Measurements from ENCODE around the gene TPCN1. TPM values are rescaled to one million over a fixed set of nuclear protein-coding genes. Genes with fewer than 3 reads are reported as not detected.

Gene TPCN1
- polyA plus RNA-seq, 1 of the 3 experiments (the other 2 are of a cell fraction), result 15.7 TPM

DNA sequence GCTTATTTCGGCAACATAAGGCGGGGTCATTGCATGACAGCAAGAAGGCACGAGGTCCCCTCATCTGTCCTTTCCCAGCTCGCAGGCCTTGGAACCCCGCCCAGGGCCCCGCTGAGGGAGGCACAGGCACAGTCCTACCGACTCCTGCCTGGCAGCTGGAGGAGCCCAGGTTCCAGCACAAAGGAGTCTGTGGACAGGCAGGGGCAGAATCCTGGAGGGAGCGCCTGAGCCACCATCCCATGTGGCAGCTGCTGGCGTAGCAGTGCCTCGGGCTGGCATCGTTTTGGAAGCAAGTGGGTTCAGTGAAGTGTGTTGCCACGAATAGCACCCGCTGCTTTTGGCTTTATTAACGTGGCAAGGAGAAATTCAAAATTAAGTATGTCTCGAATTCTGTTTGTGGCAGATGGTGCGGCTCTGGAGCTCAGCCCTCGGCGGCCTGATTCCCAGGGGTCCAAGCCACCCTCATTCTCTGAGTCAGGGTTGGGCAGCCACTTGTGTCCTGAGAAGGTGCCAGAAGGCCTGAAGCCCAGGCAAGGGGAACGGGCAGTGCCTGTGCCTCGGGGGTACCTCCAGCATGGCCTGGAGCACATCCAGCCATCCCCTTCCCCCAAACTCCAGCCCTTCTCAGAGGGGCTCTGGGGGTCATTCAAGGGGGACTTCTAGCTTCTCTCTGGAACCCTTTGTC is 77.7 kb downstream of the TPCN1 start:
- peaks cover 3% of the 10 kb centered on the region for H3F3A ChIP-seq (replicated peaks; ENCODE audit: insufficient read depth)
- no peak for DNase-seq
- TF ChIP-seq, protein P1, sequence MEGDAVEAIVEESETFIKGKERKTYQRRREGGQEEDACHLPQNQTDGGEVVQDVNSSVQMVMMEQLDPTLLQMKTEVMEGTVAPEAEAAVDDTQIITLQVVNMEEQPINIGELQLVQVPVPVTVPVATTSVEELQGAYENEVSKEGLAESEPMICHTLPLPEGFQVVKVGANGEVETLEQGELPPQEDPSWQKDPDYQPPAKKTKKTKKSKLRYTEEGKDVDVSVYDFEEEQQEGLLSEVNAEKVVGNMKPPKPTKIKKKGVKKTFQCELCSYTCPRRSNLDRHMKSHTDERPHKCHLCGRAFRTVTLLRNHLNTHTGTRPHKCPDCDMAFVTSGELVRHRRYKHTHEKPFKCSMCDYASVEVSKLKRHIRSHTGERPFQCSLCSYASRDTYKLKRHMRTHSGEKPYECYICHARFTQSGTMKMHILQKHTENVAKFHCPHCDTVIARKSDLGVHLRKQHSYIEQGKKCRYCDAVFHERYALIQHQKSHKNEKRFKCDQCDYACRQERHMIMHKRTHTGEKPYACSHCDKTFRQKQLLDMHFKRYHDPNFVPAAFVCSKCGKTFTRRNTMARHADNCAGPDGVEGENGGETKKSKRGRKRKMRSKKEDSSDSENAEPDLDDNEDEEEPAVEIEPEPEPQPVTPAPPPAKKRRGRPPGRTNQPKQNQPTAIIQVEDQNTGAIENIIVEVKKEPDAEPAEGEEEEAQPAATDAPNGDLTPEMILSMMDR (IDR thresholded peaks at IDR 0.05), result no peak
- TF ChIP-seq RCOR1 (IDR thresholded peaks at IDR 0.05; ENCODE audit: low read length) (no peak), TCF12 (IDR thresholded peaks at IDR 0.05) (no peak), GATA2 (CRISPR knock-in tag; IDR thresholded peaks at IDR 0.05) (no peak), EP300 (IDR thresholded peaks at IDR 0.05; ENCODE audit: borderline replicate concordance in 1 of 2, low read depth in 1 of 2, low read length in 1 of 2) (no peak), POLR2AphosphoS5 (IDR thresholded peaks at IDR 0.05; ENCODE audit: low read depth, low read length) (no peak), ELF1 (IDR thresholded peaks at IDR 0.05) (no peak), RXRA (IDR thresholded peaks at IDR 0.05; ENCODE audit: borderline replicate concordance, low read depth) (no peak), FOXM1 (IDR thresholded peaks at IDR 0.05; ENCODE audit: low read depth) (no peak), YY1 (IDR thresholded peaks at IDR 0.05; ENCODE audit: low read depth) (no peak), TAF1 (IDR thresholded peaks at IDR 0.05; ENCODE audit: borderline replicate concordance, low read depth, low read length) (no peak), FOSL2 (IDR thresholded peaks at IDR 0.05; ENCODE audit: borderline replicate concordance, low read depth) (no peak), NFIC (IDR thresholded peaks at IDR 0.05; ENCODE audit: borderline replicate concordance) (no peak), RFX5 (IDR thresholded peaks at IDR 0.05; ENCODE audit: low read length) (no peak), SIN3A (IDR thresholded peaks at IDR 0.05; ENCODE audit: borderline replicate concordance, low read depth, low read length) (no peak), MXI1 (IDR thresholded peaks at IDR 0.05; ENCODE audit: low read depth, low read length) (no peak)
- TF ChIP-seq, protein P2, sequence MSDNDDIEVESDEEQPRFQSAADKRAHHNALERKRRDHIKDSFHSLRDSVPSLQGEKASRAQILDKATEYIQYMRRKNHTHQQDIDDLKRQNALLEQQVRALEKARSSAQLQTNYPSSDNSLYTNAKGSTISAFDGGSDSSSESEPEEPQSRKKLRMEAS (IDR thresholded peaks at IDR 0.05; ENCODE audit: low read depth), result no peak
- TF ChIP-seq, protein P3, sequence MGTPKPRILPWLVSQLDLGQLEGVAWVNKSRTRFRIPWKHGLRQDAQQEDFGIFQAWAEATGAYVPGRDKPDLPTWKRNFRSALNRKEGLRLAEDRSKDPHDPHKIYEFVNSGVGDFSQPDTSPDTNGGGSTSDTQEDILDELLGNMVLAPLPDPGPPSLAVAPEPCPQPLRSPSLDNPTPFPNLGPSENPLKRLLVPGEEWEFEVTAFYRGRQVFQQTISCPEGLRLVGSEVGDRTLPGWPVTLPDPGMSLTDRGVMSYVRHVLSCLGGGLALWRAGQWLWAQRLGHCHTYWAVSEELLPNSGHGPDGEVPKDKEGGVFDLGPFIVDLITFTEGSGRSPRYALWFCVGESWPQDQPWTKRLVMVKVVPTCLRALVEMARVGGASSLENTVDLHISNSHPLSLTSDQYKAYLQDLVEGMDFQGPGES (IDR thresholded peaks at IDR 0.05; ENCODE audit: low read depth, low read length), result no peak
- CTCF ChIA-PET, result interaction anchor here (1.1 kb wide), 1 partner anchor 14 kb away, joined by 4 read pairs; no protein-coding TSS in a partner anchor
- H3K36me3 ChIP-seq (replicated peaks in 1 of 2; ENCODE audit: control insufficient read depth in 1 of 2, insufficient read depth in 2 of 2, low read length in 1 of 2), result peaks cover 0 to 5% of the 10 kb centered on the region in 2 experiments
- H3K27ac ChIP-seq (ENCODE audit: low read depth in 2 of 2, low read length in 1 of 2), result peak overlapping the region; percentile 39 to 41; a peak in 2 of 4 replicates
- no peaks in the 10 kb centered on the region for H3K9me2 ChIP-seq
- 93% methylated on average over 14 of the region's 20 CpGs for WGBS (ENCODE audit: low lambda C conversion rate)
- peaks cover 7 to 15% of the 10 kb centered on the region in 2 experiments; a peak in 3 of 4 replicates for H3K4me1 ChIP-seq (ENCODE audit: control insufficient read depth in 1 of 2, insufficient read depth in 2 of 2, low read depth in 1 of 2, low read length in 1 of 2)
- H3K79me2 ChIP-seq (ENCODE audit: insufficient read depth), result no peaks in the 10 kb centered on the region
- no peaks in the 10 kb centered on the region for H3K27me3 ChIP-seq (ENCODE audit: insufficient read depth)
- H3K4me3 ChIP-seq (ENCODE audit: low read depth in 2 of 2, low read length in 1 of 2), result no peak overlapping the region
- peak overlapping the region; percentile 73; the same call in 1 of the 2 replicates for H2AFZ ChIP-seq (ENCODE audit: low read depth)
- H3K9ac ChIP-seq, result no peak overlapping the region
- peak overlapping the region; percentile 57; the same call in 1 of the 2 replicates for H3K4me2 ChIP-seq
- H3K9me3 ChIP-seq, result no peaks in the 10 kb centered on the region
- no peaks in the 10 kb centered on the region for H4K20me1 ChIP-seq (ENCODE audit: insufficient read depth)
- POLR2A ChIA-PET, result no interaction called here
